Mesodermal cell (in vitro differentiated cells): ENCODE measurements around the gene RPRD2.
"Not testable (repeated sequence)": the region's sequence is repeated elsewhere in the genome, so short reads cannot be mapped to it uniquely, and the experiment has no call there.

Experiments used
- H3K27ac ChIP-seq: 2 replicates; pipeline ENCODE4 v1.7.0; 2013; ENCODE audit warnings: mild to moderate bottlenecking, low read depth, low read length, moderate library complexity; ENCODE audit not compliant: severe bottlenecking
- H3K36me3 ChIP-seq: 2 replicates; pipeline ENCODE4 v1.7.1; 2013; ENCODE audit warnings: mild to moderate bottlenecking, low read length, moderate library complexity; ENCODE audit not compliant: control insufficient read depth, insufficient read depth
- H3K4me1 ChIP-seq: one replicate; pipeline ENCODE4 v1.7.1; 2013; ENCODE audit warnings: mild to moderate bottlenecking, low read length; ENCODE audit not compliant: insufficient read depth, control insufficient read depth, poor library complexity, severe bottlenecking
- H3K4me3 ChIP-seq: 2 replicates; pipeline ENCODE4 v1.7.0; 2013; ENCODE audit warnings: low read length, control low read depth, mild to moderate bottlenecking; ENCODE audit not compliant: insufficient read depth, poor library complexity, severe bottlenecking; ENCODE audit errors: extremely low read depth
- H3K9me3 ChIP-seq: 2 replicates; pipeline ENCODE4 v1.7.1; 2013; ENCODE audit warnings: mild to moderate bottlenecking, low read length, moderate library complexity; ENCODE audit not compliant: control insufficient read depth
- WGBS, 2 experiments: methylation state at CpG; one replicate each; pipeline ENCODE4 v1.1.5; 2013; ENCODE audit warnings: missing lambda C conversion rate in 2 of 2; ENCODE audit not compliant: insufficient coverage in 2 of 2; 5-methylcytosine and 5-hydroxymethylcytosine counted together

Gene RPRD2

GRCh38 chr1:150389650-150390049 is 25.7 kb downstream of the RPRD2 start:
- no peak overlapping the region for H3K4me3 ChIP-seq

GRCh38 chr1:150392627-150393026 is 28.7 kb downstream of the RPRD2 start:
- Histone ChIP-seq H3K4me3 (no peak overlapping the region), H3K36me3 (no peaks in the 10 kb centered on the region), H3K27ac (no peak overlapping the region), H3K4me1 (no peaks in the 10 kb centered on the region), H3K9me3 (peaks cover 6% of the 10 kb centered on the region)
- 93 to 100% methylated on average over 1 to 2 of the region's 3 CpGs for WGBS, 2 experiments

More at GRCh38 chr1:150389650-150390049, 25.7 kb downstream of the RPRD2 start:
- WGBS, 2 experiments: 81 to 92% methylated on average over 3 of the region's 4 CpGs
- H3K36me3 ChIP-seq: no peaks in the 10 kb centered on the region
- H3K4me1 ChIP-seq: no peaks in the 10 kb centered on the region
- no peak overlapping the region for H3K27ac ChIP-seq
- no peaks in the 10 kb centered on the region for H3K9me3 ChIP-seq

- not testable (repeated sequence) for H3K9me3 ChIP-seq, H3K36me3 ChIP-seq, H3K4me1 ChIP-seq, H3K27ac ChIP-seq, H3K4me3 ChIP-seq
- WGBS, 2 experiments: no CpG with 5 or more reads among the region's 2 CpGs
Measured at GRCh38 chr1:150395115-150395514, 31.2 kb downstream of the RPRD2 start.

GRCh38 chr1:150397392-150398032 is 33.6 kb downstream of the RPRD2 start:
- Histone ChIP-seq H3K9me3 (peaks cover 6% of the 10 kb centered on the region), H3K4me1 (no peaks in the 10 kb centered on the region), H3K27ac (no peak overlapping the region), H3K36me3 (peaks cover 3% of the 10 kb centered on the region), H3K4me3 (no peak overlapping the region)
- no CpG with 5 or more reads among the region's 6 CpGs for WGBS, 2 experiments

GRCh38 chr1:150404465-150404864 is 40.5 kb downstream of the RPRD2 start:
- WGBS, 2 experiments: 57 to 69% methylated on average over 4 of the region's 6 CpGs
- no peak overlapping the region for H3K27ac ChIP-seq
- no peaks in the 10 kb centered on the region for H3K9me3 ChIP-seq
- no peaks in the 10 kb centered on the region for H3K4me1 ChIP-seq
- H3K36me3 ChIP-seq: peaks cover 3% of the 10 kb centered on the region
- no peak overlapping the region for H3K4me3 ChIP-seq

- Histone ChIP-seq H3K4me1 (no peaks in the 10 kb centered on the region), H3K27ac (no peak overlapping the region), H3K9me3 (no peaks in the 10 kb centered on the region), H3K4me3 (no peak overlapping the region), H3K36me3 (peaks cover 3% of the 10 kb centered on the region)
- WGBS, 2 experiments: 96 to 97% methylated on average over 4 to 5 of the region's 5 CpGs
Measured at GRCh38 chr1:150405660-150406059, 41.7 kb downstream of the RPRD2 start.

- peaks cover 3% of the 10 kb centered on the region for H3K36me3 ChIP-seq
- no peak overlapping the region for H3K27ac ChIP-seq
- no peaks in the 10 kb centered on the region for H3K4me1 ChIP-seq
- H3K9me3 ChIP-seq: no peaks in the 10 kb centered on the region
- H3K4me3 ChIP-seq: no peak overlapping the region
- WGBS, 2 experiments: 89% methylated on average over 5 of the region's 8 CpGs; no CpG with 5 or more reads in 1 of the 2 experiments
Measured at GRCh38 chr1:150406483-150406882, 42.5 kb downstream of the RPRD2 start.

- no CpG with 5 or more reads among the region's 3 CpGs for WGBS, 2 experiments
- Histone ChIP-seq H3K4me3 (no peak overlapping the region), H3K27ac (no peak overlapping the region), H3K4me1 (no peaks in the 10 kb centered on the region), H3K36me3 (peaks cover 3% of the 10 kb centered on the region), H3K9me3 (no peaks in the 10 kb centered on the region)
Measured at GRCh38 chr1:150407330-150407729, 43.4 kb downstream of the RPRD2 start.

- WGBS, 2 experiments: no CpG with 5 or more reads among the region's 2 CpGs
- no peak overlapping the region for H3K4me3 ChIP-seq
- no peaks in the 10 kb centered on the region for H3K9me3 ChIP-seq
- no peak overlapping the region for H3K27ac ChIP-seq
- H3K4me1 ChIP-seq: no peaks in the 10 kb centered on the region
- H3K36me3 ChIP-seq: no peaks in the 10 kb centered on the region
Measured at GRCh38 chr1:150408800-150409199, 44.9 kb downstream of the RPRD2 start.

- Histone ChIP-seq H3K4me1 (no peaks in the 10 kb centered on the region), H3K4me3 (no peak overlapping the region), H3K9me3 (no peaks in the 10 kb centered on the region), H3K27ac (no peak overlapping the region), H3K36me3 (no peaks in the 10 kb centered on the region)
- WGBS, 2 experiments: 96% methylated on average over 8 to 9 of the region's 12 CpGs
Measured at GRCh38 chr1:150409504-150410362, 45.8 kb downstream of the RPRD2 start.

GRCh38 chr1:150410582-150411101 is 46.7 kb downstream of the RPRD2 start:
- Histone ChIP-seq H3K9me3 (no peaks in the 10 kb centered on the region), H3K36me3 (no peaks in the 10 kb centered on the region), H3K4me3 (no peak overlapping the region), H3K27ac (no peak overlapping the region), H3K4me1 (no peaks in the 10 kb centered on the region)
- 87 to 100% methylated on average over 2 to 5 of the region's 6 CpGs for WGBS, 2 experiments
